Stimulated activated CD8-positive, alpha-beta memory T cell treated with anti-CD3 and anti-CD28 coated beads, Interleukin-4, amount 100 ng/mL, for 24 hours (primary cell): ENCODE data around the gene ZCCHC7.
"Not testable (repeated sequence)": the region's sequence is repeated elsewhere in the genome, so short reads cannot be mapped to it uniquely, and the experiment has no call there.

Experiments
- DNase-seq: peaks from one replicate; pipeline ENCODE4 v3.0.0-alpha.2; 2020; ENCODE audit warnings: low read depth

ZCCHC7 gene

GRCh38 chr9:37251452-37251851 lies 131.1 kb downstream of the ZCCHC7 start:
- no peak for DNase-seq

- no peak for DNase-seq
These were observed 133.1 kb downstream of the ZCCHC7 start for GRCh38 chr9:37253377-37253937.

- no peak for DNase-seq
These were observed 134.8 kb downstream of the ZCCHC7 start for GRCh38 chr9:37255187-37255586.

- no peak for DNase-seq
These were observed 135.8 kb downstream of the ZCCHC7 start for GRCh38 chr9:37255944-37256862.

GRCh38 chr9:37259951-37260350 lies 139.6 kb downstream of the ZCCHC7 start:
- no peak for DNase-seq

- DNase-seq, result no peak
These were observed 142.0 kb downstream of the ZCCHC7 start for GRCh38 chr9:37262410-37262809.

- no peak for DNase-seq
These were observed 144.2 kb downstream of the ZCCHC7 start for GRCh38 chr9:37264539-37264938.

- DNase-seq, result no peak
These were observed 146.3 kb downstream of the ZCCHC7 start for GRCh38 chr9:37266630-37267029.

- no peak for DNase-seq
These were observed 148.8 kb downstream of the ZCCHC7 start for GRCh38 chr9:37269221-37269620.

- no peak for DNase-seq
These were observed 151.3 kb downstream of the ZCCHC7 start for GRCh38 chr9:37271679-37272078.

- DNase-seq, result no peak
These were observed 153.2 kb downstream of the ZCCHC7 start for GRCh38 chr9:37273595-37273994.

- DNase-seq, result no peak
These were observed 161.2 kb downstream of the ZCCHC7 start for GRCh38 chr9:37281541-37281940.

- DNase-seq, result no peak
These were observed 163.5 kb downstream of the ZCCHC7 start for GRCh38 chr9:37283730-37284325.

- DNase-seq, result no peak
These were observed 164.3 kb downstream of the ZCCHC7 start for GRCh38 chr9:37284636-37285035.

GRCh38 chr9:37286530-37287175 lies 166.3 kb downstream of the ZCCHC7 start:
- DNase-seq, result no peak

GRCh38 chr9:37287317-37287716 lies 166.9 kb downstream of the ZCCHC7 start:
- no peak for DNase-seq

- DNase-seq, result no peak
These were observed 169.3 kb downstream of the ZCCHC7 start for GRCh38 chr9:37289631-37290030.

GRCh38 chr9:37290366-37290939 lies 170.1 kb downstream of the ZCCHC7 start:
- no peak for DNase-seq

GRCh38 chr9:37290940-37291485 lies 170.6 kb downstream of the ZCCHC7 start:
- DNase-seq, result no peak

- not testable (repeated sequence) for DNase-seq
These were observed 171.4 kb downstream of the ZCCHC7 start for GRCh38 chr9:37291612-37292238.

GRCh38 chr9:37292896-37293295 lies 172.5 kb downstream of the ZCCHC7 start:
- no peak for DNase-seq
